ENCODE data around the gene UVSSA. TPM values are rescaled to one million over a fixed set of nuclear protein-coding genes. Genes with fewer than 3 reads are reported as not detected.

Gene UVSSA
- total RNA-seq, 2 donors from 2014 or later, result 50.4 to 61.6 TPM

DNA sequence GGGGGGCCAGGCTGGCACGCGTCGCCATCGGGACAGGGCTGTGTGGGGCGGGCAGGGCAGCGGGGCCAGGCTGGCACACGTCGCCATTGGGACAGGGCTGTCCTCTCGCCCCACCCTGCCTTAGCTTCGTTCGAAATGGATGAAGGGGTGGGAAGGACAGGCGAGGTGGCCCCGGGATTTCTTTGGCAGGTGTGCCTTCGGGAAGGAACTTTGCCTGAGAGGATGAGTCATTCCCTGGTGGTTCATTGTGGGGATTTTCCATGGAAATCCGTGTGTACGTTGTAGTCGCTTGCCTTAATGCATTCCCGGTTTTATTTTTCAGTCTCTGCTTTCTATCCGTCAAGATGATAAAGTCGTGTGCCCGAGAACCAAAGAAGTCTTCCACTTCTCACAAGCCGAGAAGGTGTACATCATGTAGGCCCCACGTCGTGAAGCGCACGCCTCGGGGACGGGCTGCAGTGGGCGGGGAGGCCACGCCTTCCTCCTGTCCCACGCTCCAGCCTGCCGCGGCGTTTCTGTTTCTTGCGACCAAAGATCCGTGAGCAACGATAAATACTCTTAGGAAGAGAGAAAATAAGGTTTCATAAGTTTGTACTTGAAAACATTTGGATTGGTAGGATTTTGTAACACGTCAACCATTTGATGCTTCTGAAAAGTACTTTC lies 8.1 kb upstream of the UVSSA start:
- Mint-ChIP-seq H3K27me3 (ENCODE audit: insufficient read depth) (peaks cover 1% of the 10 kb centered on the region), H3K36me3 (ENCODE audit: low read depth) (peaks cover 62% of the 10 kb centered on the region), H3K9me3 (no peaks in the 10 kb centered on the region), H3K4me3 (no peak overlapping the region), H3K27ac (no peak overlapping the region), H3K4me1 (no peaks in the 10 kb centered on the region)
- no peak for DNase-seq
- no peak overlapping the region for H3K4me3 ChIP-seq (ENCODE audit: low read length)
- H3K4me1 ChIP-seq (ENCODE audit: control insufficient read depth, insufficient read depth, low read length), result no peaks in the 10 kb centered on the region
- TF ChIP-seq, protein P1, sequence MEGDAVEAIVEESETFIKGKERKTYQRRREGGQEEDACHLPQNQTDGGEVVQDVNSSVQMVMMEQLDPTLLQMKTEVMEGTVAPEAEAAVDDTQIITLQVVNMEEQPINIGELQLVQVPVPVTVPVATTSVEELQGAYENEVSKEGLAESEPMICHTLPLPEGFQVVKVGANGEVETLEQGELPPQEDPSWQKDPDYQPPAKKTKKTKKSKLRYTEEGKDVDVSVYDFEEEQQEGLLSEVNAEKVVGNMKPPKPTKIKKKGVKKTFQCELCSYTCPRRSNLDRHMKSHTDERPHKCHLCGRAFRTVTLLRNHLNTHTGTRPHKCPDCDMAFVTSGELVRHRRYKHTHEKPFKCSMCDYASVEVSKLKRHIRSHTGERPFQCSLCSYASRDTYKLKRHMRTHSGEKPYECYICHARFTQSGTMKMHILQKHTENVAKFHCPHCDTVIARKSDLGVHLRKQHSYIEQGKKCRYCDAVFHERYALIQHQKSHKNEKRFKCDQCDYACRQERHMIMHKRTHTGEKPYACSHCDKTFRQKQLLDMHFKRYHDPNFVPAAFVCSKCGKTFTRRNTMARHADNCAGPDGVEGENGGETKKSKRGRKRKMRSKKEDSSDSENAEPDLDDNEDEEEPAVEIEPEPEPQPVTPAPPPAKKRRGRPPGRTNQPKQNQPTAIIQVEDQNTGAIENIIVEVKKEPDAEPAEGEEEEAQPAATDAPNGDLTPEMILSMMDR (conservative IDR thresholded peaks at IDR 0.05), result no peak
- H3K27ac ChIP-seq (ENCODE audit: low read depth, low read length), result no peak overlapping the region
- H3K9me3 ChIP-seq (ENCODE audit: control insufficient read depth, low read length), result no peaks in the 10 kb centered on the region
- 96 to 97% methylated on average over 38 of the region's 38 CpGs for WGBS, 2 experiments (ENCODE audit: insufficient coverage in 1 of 2, insufficient read length in 1 of 2)
- H3K36me3 ChIP-seq (ENCODE audit: control insufficient read depth, insufficient read depth, low read length), result peaks cover 55% of the 10 kb centered on the region
- H3K27me3 ChIP-seq (ENCODE audit: control insufficient read depth, insufficient read depth, low read length, poor library complexity, severe bottlenecking), result no peaks in the 10 kb centered on the region
- no peak overlapping the region for H3K9ac ChIP-seq (ENCODE audit: extremely low read depth, low read length, poor library complexity, severe bottlenecking)

DNA sequence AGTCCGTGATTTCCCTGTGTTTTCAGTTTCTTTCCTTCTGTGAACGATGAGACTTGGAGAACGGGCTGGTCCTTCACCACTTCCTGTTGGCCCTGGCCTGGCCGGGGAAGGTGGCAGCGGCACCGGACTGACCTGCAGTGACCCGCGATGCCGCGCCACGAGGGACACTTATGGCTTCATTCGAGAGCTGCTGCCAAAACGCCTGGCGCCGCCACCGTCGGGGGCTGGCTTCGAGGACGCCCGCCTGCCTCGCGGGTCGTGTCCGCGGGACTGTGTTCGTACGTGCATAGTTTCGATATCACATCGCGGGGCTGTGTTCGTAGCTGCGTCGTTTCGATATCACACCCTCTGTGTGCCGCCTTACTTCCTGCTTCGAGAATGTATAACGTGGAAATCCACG lies 7.5 kb upstream of the UVSSA start:
- DNase-seq, result no peak
- Histone ChIP-seq H3K36me3 (ENCODE audit: control insufficient read depth, insufficient read depth, low read length) (peaks cover 51% of the 10 kb centered on the region), H3K27ac (ENCODE audit: low read depth, low read length) (no peak overlapping the region), H3K9me3 (ENCODE audit: control insufficient read depth, low read length) (no peaks in the 10 kb centered on the region), H3K4me3 (ENCODE audit: low read length) (no peak overlapping the region), H3K27me3 (ENCODE audit: control insufficient read depth, insufficient read depth, low read length, poor library complexity, severe bottlenecking) (no peaks in the 10 kb centered on the region), H3K9ac (ENCODE audit: extremely low read depth, low read length, poor library complexity, severe bottlenecking) (no peak overlapping the region), H3K4me1 (ENCODE audit: control insufficient read depth, insufficient read depth, low read length) (no peaks in the 10 kb centered on the region)
- Mint-ChIP-seq H3K27me3 (ENCODE audit: insufficient read depth) (peaks cover 1% of the 10 kb centered on the region), H3K4me3 (no peak overlapping the region), H3K27ac (no peak overlapping the region), H3K4me1 (peaks cover under 1% of the 10 kb centered on the region), H3K9me3 (no peaks in the 10 kb centered on the region), H3K36me3 (ENCODE audit: low read depth) (peaks cover 58% of the 10 kb centered on the region)
- TF ChIP-seq, protein P1 (conservative IDR thresholded peaks at IDR 0.05), result no peak
- 96% methylated on average over 38 of the region's 38 CpGs for WGBS, 2 experiments (ENCODE audit: insufficient coverage in 1 of 2, insufficient read length in 1 of 2)

DNA sequence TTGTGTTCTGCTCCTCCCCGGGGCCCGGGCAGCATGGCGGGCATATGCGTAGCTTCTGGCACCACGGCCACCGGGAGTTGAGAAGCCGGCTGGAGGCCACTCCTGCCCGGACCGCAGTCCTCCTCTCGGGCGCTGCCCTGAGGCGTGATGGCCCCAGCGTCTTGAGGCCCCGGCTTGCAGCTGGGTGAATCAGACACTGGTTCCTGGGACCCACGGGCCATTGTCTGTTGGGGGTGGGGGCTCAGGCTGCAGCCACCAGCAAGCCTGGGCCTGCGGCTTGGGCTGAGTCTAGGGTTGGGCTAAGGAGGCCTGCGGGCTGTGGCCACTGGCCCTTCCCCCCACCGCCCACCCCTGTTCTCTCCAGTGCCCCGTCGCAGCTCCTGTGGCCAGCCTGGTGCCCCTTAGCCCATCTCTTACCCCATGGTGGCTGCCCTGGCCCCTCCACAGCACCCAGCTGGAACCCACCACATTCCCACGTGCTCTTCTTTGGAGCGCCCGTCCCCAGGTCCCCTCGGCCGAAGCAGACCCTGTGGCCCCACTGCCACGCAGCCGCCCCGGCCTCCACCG lies 6.7 kb upstream of the UVSSA start:
- no peaks in the 10 kb centered on the region for H3K9me3 ChIP-seq (ENCODE audit: control insufficient read depth, low read length)
- peaks cover 1% of the 10 kb centered on the region for H3K27me3 Mint-ChIP-seq (ENCODE audit: insufficient read depth)
- no peaks in the 10 kb centered on the region for H3K4me1 ChIP-seq (ENCODE audit: control insufficient read depth, insufficient read depth, low read length)
- H3K4me3 Mint-ChIP-seq, result no peak overlapping the region
- peaks cover 43% of the 10 kb centered on the region for H3K36me3 ChIP-seq (ENCODE audit: control insufficient read depth, insufficient read depth, low read length)
- H3K27ac ChIP-seq (ENCODE audit: low read depth, low read length), result no peak overlapping the region
- no peaks in the 10 kb centered on the region for H3K9me3 Mint-ChIP-seq
- no peak overlapping the region for H3K4me3 ChIP-seq (ENCODE audit: low read length)
- no peaks in the 10 kb centered on the region for H3K27me3 ChIP-seq (ENCODE audit: control insufficient read depth, insufficient read depth, low read length, poor library complexity, severe bottlenecking)
- WGBS, 2 experiments (ENCODE audit: insufficient coverage in 1 of 2, insufficient read length in 1 of 2), result 92 to 93% methylated on average over 22 to 29 of the region's 29 CpGs
- TF ChIP-seq, protein P1 (conservative IDR thresholded peaks at IDR 0.05), result no peak
- no peak overlapping the region for H3K9ac ChIP-seq (ENCODE audit: extremely low read depth, low read length, poor library complexity, severe bottlenecking)
- no peak overlapping the region for H3K27ac Mint-ChIP-seq
- peaks cover 7% of the 10 kb centered on the region for H3K4me1 Mint-ChIP-seq
- DNase-seq, result no peak
- H3K36me3 Mint-ChIP-seq (ENCODE audit: low read depth), result peaks cover 54% of the 10 kb centered on the region
